ENCODE results near the gene DMD. TPM values are rescaled to one million over a fixed set of nuclear protein-coding genes. Genes with fewer than 3 reads are reported as not detected.

Gene DMD
- polyA plus RNA-seq, 1 donor from 2014 or later = 21.6 TPM

- H3K79me2 ChIP-seq (replicated peaks; ENCODE audit: insufficient read depth, low read length) = no peaks in the 10 kb centered on the region
- H3K4me2 ChIP-seq (ENCODE audit: low read length) = no peak overlapping the region
- TF ChIP-seq POLR2AphosphoS5 (IDR thresholded peaks at IDR 0.05) = no peak
- TF ChIP-seq SMC3 (conservative IDR thresholded peaks at IDR 0.05; ENCODE audit: poor library complexity) = no peak
- TF ChIP-seq MXI1 (conservative IDR thresholded peaks at IDR 0.05; ENCODE audit: poor library complexity, severe bottlenecking) = no peak
- TF ChIP-seq RAD21 (conservative IDR thresholded peaks at IDR 0.05) = no peak
These were observed 1604.6 kb downstream of the DMD start for GRCh38 chrX:31606771-31607170.

GRCh38 chrX:31604629-31605221, 1606.6 kb downstream of the DMD start:
- Histone ChIP-seq H3K27me3 (ENCODE audit: insufficient read depth, low read depth, low read length) (no peaks in the 10 kb centered on the region), H3K79me2 (replicated peaks; ENCODE audit: insufficient read depth, low read length) (no peaks in the 10 kb centered on the region), H2AFZ (ENCODE audit: low read depth, low read length) (no peak overlapping the region), H3K9ac (ENCODE audit: low read length) (no peak overlapping the region), H3F3A (ENCODE audit: insufficient read depth, low read length, poor library complexity, severe bottlenecking) (no peaks in the 10 kb centered on the region), H3K27ac (ENCODE audit: low read length) (no peak overlapping the region), H3K36me3 (ENCODE audit: insufficient read depth, low read length) (no peaks in the 10 kb centered on the region), H3K4me2 (ENCODE audit: low read length) (no peak overlapping the region), H3K9me2 (ENCODE audit: insufficient read depth, low read length) (no peaks in the 10 kb centered on the region), H3K9me3 (ENCODE audit: low read length) (no peaks in the 10 kb centered on the region), H3K4me3 (ENCODE audit: low read length) (no peak overlapping the region), H4K20me1 (ENCODE audit: insufficient read depth) (no peaks in the 10 kb centered on the region)
- TF ChIP-seq MXI1 (conservative IDR thresholded peaks at IDR 0.05; ENCODE audit: poor library complexity, severe bottlenecking) = no peak
- no peak for TF ChIP-seq EZH2 (IDR thresholded peaks at IDR 0.05; ENCODE audit: borderline replicate concordance, insufficient read depth, low read length, poor library complexity, severe bottlenecking)
- TF ChIP-seq EP300 (conservative IDR thresholded peaks at IDR 0.05; ENCODE audit: poor library complexity, severe bottlenecking) = no peak
- no peak for TF ChIP-seq SMC3 (conservative IDR thresholded peaks at IDR 0.05; ENCODE audit: poor library complexity)
- TF ChIP-seq REST (IDR thresholded peaks at IDR 0.05; ENCODE audit: borderline replicate concordance) = no peak
- no peak for TF ChIP-seq TAF1 (IDR thresholded peaks at IDR 0.05; ENCODE audit: low read depth)

More at GRCh38 chrX:31606771-31607170, 1604.6 kb downstream of the DMD start:
- Histone ChIP-seq H3K27me3 (ENCODE audit: insufficient read depth, low read depth, low read length) (no peaks in the 10 kb centered on the region), H3K27ac (ENCODE audit: low read length) (no peak overlapping the region), H3K9me2 (ENCODE audit: insufficient read depth, low read length) (no peaks in the 10 kb centered on the region), H3K4me3 (ENCODE audit: low read length) (no peak overlapping the region), H3K9ac (ENCODE audit: low read length) (no peak overlapping the region), H3F3A (ENCODE audit: insufficient read depth, low read length, poor library complexity, severe bottlenecking) (no peaks in the 10 kb centered on the region), H4K20me1 (ENCODE audit: insufficient read depth) (no peaks in the 10 kb centered on the region), H2AFZ (ENCODE audit: low read depth, low read length) (no peak overlapping the region), H3K36me3 (ENCODE audit: insufficient read depth, low read length) (no peaks in the 10 kb centered on the region), H3K9me3 (ENCODE audit: low read length) (no peaks in the 10 kb centered on the region)

- Histone ChIP-seq H4K20me1 (ENCODE audit: insufficient read depth) (no peaks in the 10 kb centered on the region), H3K9ac (ENCODE audit: low read length) (no peak overlapping the region), H3K27ac (ENCODE audit: low read length) (no peak overlapping the region), H3K9me3 (ENCODE audit: low read length) (no peaks in the 10 kb centered on the region), H3F3A (ENCODE audit: insufficient read depth, low read length, poor library complexity, severe bottlenecking) (no peaks in the 10 kb centered on the region), H3K4me2 (ENCODE audit: low read length) (no peak overlapping the region), H3K4me3 (ENCODE audit: low read length) (no peak overlapping the region), H3K9me2 (ENCODE audit: insufficient read depth, low read length) (no peaks in the 10 kb centered on the region), H3K79me2 (replicated peaks; ENCODE audit: insufficient read depth, low read length) (no peaks in the 10 kb centered on the region), H3K27me3 (ENCODE audit: insufficient read depth, low read depth, low read length) (no peaks in the 10 kb centered on the region), H3K36me3 (ENCODE audit: insufficient read depth, low read length) (no peaks in the 10 kb centered on the region), H2AFZ (ENCODE audit: low read depth, low read length) (no peak overlapping the region)
- TF ChIP-seq EZH2 (IDR thresholded peaks at IDR 0.05; ENCODE audit: borderline replicate concordance, insufficient read depth, low read length, poor library complexity, severe bottlenecking) (no peak), MXI1 (conservative IDR thresholded peaks at IDR 0.05; ENCODE audit: poor library complexity, severe bottlenecking) (no peak), REST (IDR thresholded peaks at IDR 0.05; ENCODE audit: borderline replicate concordance) (no peak), RAD21 (conservative IDR thresholded peaks at IDR 0.05) (no peak), CTCF (IDR thresholded peaks at IDR 0.05; ENCODE audit: poor library complexity, severe bottlenecking) (no peak), TAF1 (IDR thresholded peaks at IDR 0.05; ENCODE audit: low read depth) (no peak), EP300 (conservative IDR thresholded peaks at IDR 0.05; ENCODE audit: poor library complexity, severe bottlenecking) (no peak), SMC3 (conservative IDR thresholded peaks at IDR 0.05; ENCODE audit: poor library complexity) (no peak), POLR2AphosphoS5 (IDR thresholded peaks at IDR 0.05) (no peak)
These were observed 1607.8 kb downstream of the DMD start for GRCh38 chrX:31603411-31604120.
